Measurements from ENCODE around the gene SLC13A5. TPM values are rescaled to one million over a fixed set of nuclear protein-coding genes. Genes with fewer than 3 reads are reported as not detected.

Gene SLC13A5
- total RNA-seq, 1 experiment from 2014 or later = 0.07 TPM

DNA sequence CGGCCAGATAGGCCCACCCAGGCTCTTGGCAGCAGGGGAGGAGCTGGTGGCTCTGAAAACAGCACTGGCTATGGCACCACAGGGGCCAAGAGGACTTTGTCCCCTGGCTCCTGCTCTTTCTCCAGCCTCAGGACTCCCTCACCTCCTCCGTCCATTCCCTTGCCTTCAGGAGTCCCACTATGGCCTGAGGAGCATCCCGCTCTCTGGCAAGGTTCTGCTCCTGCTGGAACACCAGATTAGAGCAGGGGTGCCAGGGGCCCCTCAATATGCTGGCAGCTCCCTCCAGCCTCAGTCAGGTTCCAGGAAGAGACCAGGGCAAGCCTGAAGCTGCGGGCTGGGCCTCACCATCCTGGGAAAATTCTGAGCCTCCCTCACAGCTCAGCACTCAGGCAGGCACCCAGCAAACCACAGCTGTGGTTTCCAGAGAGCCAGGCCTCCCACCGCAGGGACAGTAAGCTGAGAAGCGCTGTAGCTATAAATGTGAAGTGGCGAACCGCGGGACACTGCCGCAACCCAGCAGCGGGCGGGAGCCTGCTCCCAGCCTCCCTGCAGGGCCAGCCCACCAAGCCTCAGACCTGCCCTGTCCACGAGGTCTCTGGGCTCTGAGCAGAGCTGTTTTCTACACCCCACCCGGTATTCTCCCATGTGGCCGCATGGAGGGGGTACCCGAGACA, 35.9 kb downstream of the SLC13A5 start:
- DNase-seq (ENCODE audit: low read depth, low spot score) (no peak), ATAC-seq (no peak)
- CTCF ChIA-PET = interaction anchor here (1.2 to 2.3 kb wide), 2 partner anchors 11 to 24 kb away, joined by 5 read pairs; no protein-coding TSS in a partner anchor
- H4K20me1 ChIP-seq (ENCODE audit: insufficient read depth) = no peaks in the 10 kb centered on the region
- no peak overlapping the region for H3K9ac ChIP-seq (ENCODE audit: low read length)
- H3K9me3 ChIP-seq (ENCODE audit: control insufficient read depth in 1 of 2, insufficient read depth in 1 of 2, low read depth in 1 of 2, low read length in 2 of 2) = no peaks in the 10 kb centered on the region
- no peaks in the 10 kb centered on the region for H3K79me2 ChIP-seq (ENCODE audit: insufficient read depth, low read length)
- H3K9me2 ChIP-seq (ENCODE audit: insufficient read depth) = no peaks in the 10 kb centered on the region
- POLR2A ChIA-PET = no interaction called here
- no peaks in the 10 kb centered on the region for H3K36me3 ChIP-seq (ENCODE audit: control insufficient read depth in 1 of 2, insufficient read depth in 2 of 2, low read length in 2 of 2)
- H3K27ac ChIP-seq (ENCODE audit: low read depth, low read length) = no peak overlapping the region
- TF ChIP-seq REST (IDR thresholded peaks at IDR 0.05; ENCODE audit: low read depth) (no peak), RAD21 (IDR thresholded peaks at IDR 0.05; ENCODE audit: low read depth) (no peak), ZFX (IDR thresholded peaks at IDR 0.05) (no peak)
- H3K27me3 ChIP-seq (ENCODE audit: insufficient read depth, low read length) = no peaks in the 10 kb centered on the region
- H3K4me3 ChIP-seq (replicated peaks in 1 of 2; ENCODE audit: low read depth in 1 of 2, low read length in 2 of 2) = no peak overlapping the region
- RAD21 ChIA-PET (ENCODE audit: low non-redundant PET in 1 of 2, low total read pairs in 2 of 2, uncharacterized antibody in 2 of 2, unreplicated experiment in 2 of 2) = no interaction called here
- no TSS peak for BruUV-seq (replicated peaks)
- intact Hi-C loops (cut with micrococcal nuclease) = no loop called here
- no peak overlapping the region for H2AFZ ChIP-seq (ENCODE audit: low read depth, low read length, poor library complexity, severe bottlenecking)
- H3K4me2 ChIP-seq (ENCODE audit: low read length) = no peak overlapping the region
- H3K4me1 ChIP-seq (ENCODE audit: control insufficient read depth in 1 of 2, insufficient read depth in 2 of 2, low read length in 2 of 2) = no peaks in the 10 kb centered on the region

- TF ChIP-seq EZH2 (IDR thresholded peaks at IDR 0.05) (no peak), CBX3 (IDR thresholded peaks at IDR 0.05; ENCODE audit: low read depth) (no peak), POLR2AphosphoS5 (IDR thresholded peaks at IDR 0.05; ENCODE audit: low read depth, low read length) (no peak), YY1 (IDR thresholded peaks at IDR 0.05; ENCODE audit: extremely low read depth, insufficient replicate concordance, low read depth, low read length) (no peak), ELF1 (IDR thresholded peaks at IDR 0.05; ENCODE audit: borderline replicate concordance, low read depth) (no peak), TCF7L2 (IDR thresholded peaks at IDR 0.05; ENCODE audit: borderline replicate concordance, extremely low read depth, insufficient read depth, insufficient read length) (no peak), CTCF (IDR thresholded peaks at IDR 0.05 in 2 of 3, conservative IDR thresholded peaks at IDR 0.05 in 1 of 3; ENCODE audit: borderline replicate concordance in 1 of 3, insufficient read depth in 1 of 3, low read depth in 2 of 3, low read length in 2 of 3) (no peak), FOSL1 (IDR thresholded peaks at IDR 0.05; ENCODE audit: low read depth) (no peak)
- CTCF ChIA-PET = interaction anchor here (1.2 kb wide), 1 partner anchor 25 kb away, joined by 5 read pairs; no protein-coding TSS in a partner anchor
- H4K20me1 ChIP-seq (ENCODE audit: insufficient read depth) = no peaks in the 10 kb centered on the region
- RAD21 ChIA-PET (ENCODE audit: low non-redundant PET in 1 of 2, low total read pairs in 2 of 2, uncharacterized antibody in 2 of 2, unreplicated experiment in 2 of 2) = no interaction called here
- H3K27me3 ChIP-seq (ENCODE audit: insufficient read depth, low read length) = no peaks in the 10 kb centered on the region
- H3K4me2 ChIP-seq (ENCODE audit: low read length) = no peak overlapping the region
- intact Hi-C loops (cut with micrococcal nuclease) = no loop called here
- H3K9me2 ChIP-seq (ENCODE audit: insufficient read depth) = no peaks in the 10 kb centered on the region
- BruUV-seq (replicated peaks) = no TSS peak
- no peak for DNase-seq (ENCODE audit: low read depth, low spot score)
- H3K9me3 ChIP-seq (ENCODE audit: control insufficient read depth in 1 of 2, insufficient read depth in 1 of 2, low read depth in 1 of 2, low read length in 2 of 2) = no peaks in the 10 kb centered on the region
- H3K79me2 ChIP-seq (ENCODE audit: insufficient read depth, low read length) = no peaks in the 10 kb centered on the region
- ATAC-seq = no peak
- no peak overlapping the region for H3K9ac ChIP-seq (ENCODE audit: low read length)
- H3K4me1 ChIP-seq (ENCODE audit: control insufficient read depth in 1 of 2, insufficient read depth in 2 of 2, low read length in 2 of 2) = no peaks in the 10 kb centered on the region
- no peak overlapping the region for H3K27ac ChIP-seq (ENCODE audit: low read depth, low read length)
- no peak overlapping the region for H3K4me3 ChIP-seq (replicated peaks in 1 of 2; ENCODE audit: low read depth in 1 of 2, low read length in 2 of 2)
- POLR2A ChIA-PET = no interaction called here
- no peaks in the 10 kb centered on the region for H3K36me3 ChIP-seq (ENCODE audit: control insufficient read depth in 1 of 2, insufficient read depth in 2 of 2, low read length in 2 of 2)
- no peak overlapping the region for H2AFZ ChIP-seq (ENCODE audit: low read depth, low read length, poor library complexity, severe bottlenecking)
These were observed 36.4 kb downstream of the SLC13A5 start for GRCh38 chr17:6676802-6677157.
